K562 (cell line): ENCODE results near the gene SDF4.

Experiments
- ERF ChIP-seq: fragments of 450-650 bp; formaldehyde crosslinking; IDR thresholded peaks from 2 replicates; pipeline ENCODE4 v1.4.0; 2020; ENCODE audit warnings: mild to moderate bottlenecking, mixed read lengths
- HCFC1 ChIP-seq: IDR thresholded peaks from 2 replicates; pipeline ENCODE4 v1.6.1; 2012; ENCODE audit warnings: low read depth, low read length, improper control_type of control experiment
- TAF1 ChIP-seq: IDR thresholded peaks from 2 replicates; pipeline ENCODE4 v1.6.1; 2011; ENCODE audit warnings: mild to moderate bottlenecking, low read length, moderate library complexity; ENCODE audit not compliant: insufficient read depth, control insufficient read depth, severe bottlenecking; ENCODE audit errors: extremely low read depth
- TCF3 ChIP-seq: sonication (generic); formaldehyde crosslinking; IDR thresholded peaks from 2 replicates; pipeline ENCODE4 v1.4.0; 2020; ENCODE audit warnings: mild to moderate bottlenecking, missing genetic modification reagents
- TCF7L2 ChIP-seq: fragments of 150-350 bp; IDR thresholded peaks from 2 replicates; pipeline ENCODE4 v1.6.1; 2016; ENCODE audit warnings: low read depth, mild to moderate bottlenecking, low read length, moderate library complexity
- TF ChIP-seq, protein P1 (sequence below), 3 experiments: IDR thresholded peaks in 2 of 3; conservative IDR thresholded peaks in 1 of 3; 2 replicates each; pipeline ENCODE4 v1.5.1; 2011 to 2012; ENCODE audit warnings: low read length in 3 of 3, mild to moderate bottlenecking in 3 of 3, control low read depth in 2 of 3, improper control_type of control experiment in 1 of 3, inconsistent platforms in 1 of 3, low read depth in 1 of 3, mixed read lengths in 1 of 3, moderate library complexity in 1 of 3; ENCODE audit not compliant: insufficient read depth in 2 of 3

DNA sequence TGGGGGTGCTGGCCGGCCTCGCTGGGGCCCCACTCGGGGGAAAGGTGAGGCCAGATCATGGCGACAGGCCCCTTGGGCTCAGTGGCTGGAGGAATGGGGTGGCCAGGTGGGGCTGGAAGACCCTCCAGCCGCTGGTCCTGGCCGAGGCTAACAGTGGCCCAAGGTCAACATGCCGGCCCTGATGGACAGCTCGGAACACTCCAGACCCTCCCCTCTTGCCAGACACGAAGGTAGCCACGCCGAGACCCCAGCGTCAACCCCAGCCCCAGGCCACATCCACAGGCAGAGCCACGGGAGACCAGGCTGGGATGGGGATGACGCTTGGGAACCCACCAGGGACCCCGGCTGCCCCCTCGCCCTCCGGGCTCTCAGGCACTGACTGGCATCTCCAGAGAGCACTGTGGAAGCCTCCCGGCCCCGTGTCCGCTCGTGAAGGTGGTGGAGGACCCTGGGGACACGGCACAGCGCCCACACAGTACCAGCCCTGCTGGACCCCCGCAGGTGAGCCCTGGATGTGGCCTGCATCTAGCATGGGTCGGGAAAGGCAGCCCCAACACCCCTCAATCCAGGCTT, 15.6 kb upstream of the SDF4 start:
- no peak for TF ChIP-seq ERF
- TF ChIP-seq, protein P1, sequence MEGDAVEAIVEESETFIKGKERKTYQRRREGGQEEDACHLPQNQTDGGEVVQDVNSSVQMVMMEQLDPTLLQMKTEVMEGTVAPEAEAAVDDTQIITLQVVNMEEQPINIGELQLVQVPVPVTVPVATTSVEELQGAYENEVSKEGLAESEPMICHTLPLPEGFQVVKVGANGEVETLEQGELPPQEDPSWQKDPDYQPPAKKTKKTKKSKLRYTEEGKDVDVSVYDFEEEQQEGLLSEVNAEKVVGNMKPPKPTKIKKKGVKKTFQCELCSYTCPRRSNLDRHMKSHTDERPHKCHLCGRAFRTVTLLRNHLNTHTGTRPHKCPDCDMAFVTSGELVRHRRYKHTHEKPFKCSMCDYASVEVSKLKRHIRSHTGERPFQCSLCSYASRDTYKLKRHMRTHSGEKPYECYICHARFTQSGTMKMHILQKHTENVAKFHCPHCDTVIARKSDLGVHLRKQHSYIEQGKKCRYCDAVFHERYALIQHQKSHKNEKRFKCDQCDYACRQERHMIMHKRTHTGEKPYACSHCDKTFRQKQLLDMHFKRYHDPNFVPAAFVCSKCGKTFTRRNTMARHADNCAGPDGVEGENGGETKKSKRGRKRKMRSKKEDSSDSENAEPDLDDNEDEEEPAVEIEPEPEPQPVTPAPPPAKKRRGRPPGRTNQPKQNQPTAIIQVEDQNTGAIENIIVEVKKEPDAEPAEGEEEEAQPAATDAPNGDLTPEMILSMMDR (IDR thresholded peaks at IDR 0.05 in 2 of 3, conservative IDR thresholded peaks at IDR 0.05 in 1 of 3; ENCODE audit: insufficient read depth in 2 of 3, low read depth in 1 of 3, low read length in 3 of 3), result no peak
- TF ChIP-seq HCFC1, result no peak
- no peak for TF ChIP-seq TCF3
- no peak for TF ChIP-seq TAF1
- TF ChIP-seq TCF7L2, result no peak
